ENCODE data around the gene ECE2.

DNA sequence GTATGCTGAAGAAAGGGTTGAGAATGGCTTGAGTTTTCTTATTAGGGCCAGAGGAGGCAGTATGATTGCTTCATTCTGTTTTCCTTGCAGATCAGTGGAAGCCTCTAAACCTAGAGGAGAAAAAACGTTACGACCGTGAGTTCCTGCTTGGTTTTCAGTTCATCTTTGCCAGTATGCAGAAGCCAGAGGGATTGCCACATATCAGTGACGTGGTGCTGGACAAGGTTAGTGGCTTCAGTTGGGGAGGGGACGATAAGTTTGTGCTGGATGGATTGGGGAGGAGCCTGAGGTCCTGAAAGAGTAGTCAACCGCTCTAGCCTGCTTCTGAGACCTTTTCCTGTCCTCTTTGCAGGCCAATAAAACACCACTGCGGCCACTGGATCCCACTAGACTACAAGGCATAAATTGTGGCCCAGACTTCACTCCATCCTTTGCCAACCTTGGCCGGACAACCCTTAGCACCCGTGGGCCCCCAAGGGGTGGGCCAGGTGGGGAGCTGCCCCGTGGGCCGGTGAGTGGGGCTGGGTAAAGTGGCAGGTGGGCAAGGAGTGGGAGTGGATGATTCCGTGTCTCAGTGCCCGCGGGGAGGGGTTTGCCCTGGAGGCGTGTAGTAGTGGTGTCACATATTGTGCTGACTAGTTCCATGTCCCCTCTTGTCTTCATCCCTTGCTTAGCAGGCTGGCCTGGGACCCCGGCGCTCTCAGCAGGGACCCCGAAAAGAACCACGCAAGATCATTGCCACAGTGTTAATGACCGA is 47.1 kb downstream of the ECE2 start:
- TF ChIP-seq, protein P1, sequence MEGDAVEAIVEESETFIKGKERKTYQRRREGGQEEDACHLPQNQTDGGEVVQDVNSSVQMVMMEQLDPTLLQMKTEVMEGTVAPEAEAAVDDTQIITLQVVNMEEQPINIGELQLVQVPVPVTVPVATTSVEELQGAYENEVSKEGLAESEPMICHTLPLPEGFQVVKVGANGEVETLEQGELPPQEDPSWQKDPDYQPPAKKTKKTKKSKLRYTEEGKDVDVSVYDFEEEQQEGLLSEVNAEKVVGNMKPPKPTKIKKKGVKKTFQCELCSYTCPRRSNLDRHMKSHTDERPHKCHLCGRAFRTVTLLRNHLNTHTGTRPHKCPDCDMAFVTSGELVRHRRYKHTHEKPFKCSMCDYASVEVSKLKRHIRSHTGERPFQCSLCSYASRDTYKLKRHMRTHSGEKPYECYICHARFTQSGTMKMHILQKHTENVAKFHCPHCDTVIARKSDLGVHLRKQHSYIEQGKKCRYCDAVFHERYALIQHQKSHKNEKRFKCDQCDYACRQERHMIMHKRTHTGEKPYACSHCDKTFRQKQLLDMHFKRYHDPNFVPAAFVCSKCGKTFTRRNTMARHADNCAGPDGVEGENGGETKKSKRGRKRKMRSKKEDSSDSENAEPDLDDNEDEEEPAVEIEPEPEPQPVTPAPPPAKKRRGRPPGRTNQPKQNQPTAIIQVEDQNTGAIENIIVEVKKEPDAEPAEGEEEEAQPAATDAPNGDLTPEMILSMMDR (IDR thresholded peaks at IDR 0.05): no peak
- TF ChIP-seq POLR2A (IDR thresholded peaks at IDR 0.05): no peak
- peak in 1 of 2 donors; percentile 38 for TF ChIP-seq EP300 (IDR thresholded peaks at IDR 0.05)

All from tibial nerve (tissue), 4 donors.